Progenitor cell of endocrine pancreas (in vitro differentiated cells): ENCODE data around the gene EZH2. TPM values are rescaled to one million over a fixed set of nuclear protein-coding genes. Genes with fewer than 3 reads are reported as not detected.

Experiments
- DNase-seq: peaks from one replicate; pipeline ENCODE4 v3.0.0; 2021; ENCODE audit warnings: low spot score; ENCODE audit not compliant: unreplicated experiment
- H3K27ac Mint-ChIP-seq: 2 replicates; pipeline ENCODE4 v1.8.0; 2021; ENCODE audit warnings: mild to moderate bottlenecking, moderate library complexity, mixed read lengths
- H3K27me3 Mint-ChIP-seq: 2 replicates; pipeline ENCODE4 v1.8.0; 2021; ENCODE audit warnings: mixed read lengths
- H3K36me3 Mint-ChIP-seq: 2 replicates; pipeline ENCODE4 v1.8.0; 2022; ENCODE audit warnings: mixed read lengths; ENCODE audit not compliant: insufficient read depth
- H3K4me1 Mint-ChIP-seq: 2 replicates; pipeline ENCODE4 v1.8.0; 2021; ENCODE audit warnings: low read depth, mixed read lengths
- H3K4me3 Mint-ChIP-seq: 2 replicates; pipeline ENCODE4 v1.8.0; 2021; ENCODE audit warnings: low read depth, mild to moderate bottlenecking, moderate library complexity, mixed read lengths
- H3K9me3 Mint-ChIP-seq: 2 replicates; pipeline ENCODE4 v1.8.0; 2021; ENCODE audit warnings: low read depth, mixed read lengths
- CTCF ChIP-seq: fragments of 200-600 bp; sonication (generic); IDR thresholded peaks from one replicate; pipeline ENCODE4 v1.5.0; 2021; ENCODE audit warnings: antibody characterized with exemption, mild to moderate bottlenecking; ENCODE audit not compliant: unreplicated experiment
- total RNA-seq: library from RNA; stranded (reverse); gene quantifications from 2 replicates; pipeline ENCODE4 v1.2.1, GENCODE V29; 2021

Gene EZH2
- total RNA-seq, 1 donor from 2014 or later = 57.6 TPM

DNA sequence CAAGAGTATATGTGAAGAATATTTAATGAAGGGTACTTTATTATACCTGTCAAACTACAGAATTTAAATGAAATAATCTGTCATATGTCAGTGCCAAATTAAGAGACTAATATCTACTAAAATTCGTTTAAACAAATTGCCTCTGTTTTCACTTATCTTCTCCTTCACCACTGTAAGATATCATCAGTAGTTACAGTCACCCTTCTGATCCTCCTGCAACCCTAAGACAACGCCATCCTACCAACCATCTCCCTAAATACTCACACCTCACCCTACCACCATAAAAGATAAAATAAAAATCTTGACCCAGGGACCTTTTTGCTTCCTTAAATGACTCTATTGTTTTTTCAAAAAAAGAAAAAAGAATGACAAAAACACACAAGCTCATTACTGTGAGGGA lies 20.8 kb downstream of the EZH2 start:
- peaks cover 4% of the 10 kb centered on the region for H3K36me3 Mint-ChIP-seq
- H3K9me3 Mint-ChIP-seq = peaks cover 8% of the 10 kb centered on the region
- DNase-seq = no peak
- peak overlapping the region; percentile 11 for H3K4me3 Mint-ChIP-seq
- peak overlapping the region; percentile 78 for H3K27ac Mint-ChIP-seq
- TF ChIP-seq CTCF = no peak
- H3K4me1 Mint-ChIP-seq = peaks cover 37% of the 10 kb centered on the region
- no peaks in the 10 kb centered on the region for H3K27me3 Mint-ChIP-seq

DNA sequence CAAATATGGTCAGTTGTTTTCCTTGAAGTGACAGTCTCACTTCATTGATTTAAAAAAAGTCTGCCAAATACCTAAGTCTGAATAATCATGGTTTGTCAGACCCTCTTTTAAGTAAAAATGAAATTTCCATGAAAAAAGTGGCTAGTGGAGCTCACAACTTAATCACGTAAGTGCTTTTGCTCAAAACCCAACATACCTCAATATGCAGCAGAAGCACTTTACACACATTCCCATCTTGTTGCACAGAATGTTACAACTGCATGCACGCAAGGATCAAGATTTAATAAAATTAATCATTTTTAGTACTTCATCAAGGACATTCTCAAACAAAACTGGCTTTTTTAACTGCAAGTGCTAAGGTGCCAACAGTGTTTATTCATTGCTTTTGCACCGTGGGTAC lies 21.6 kb downstream of the EZH2 start:
- H3K9me3 Mint-ChIP-seq = peaks cover under 1% of the 10 kb centered on the region
- H3K27me3 Mint-ChIP-seq = no peaks in the 10 kb centered on the region
- H3K4me1 Mint-ChIP-seq = peaks cover 37% of the 10 kb centered on the region
- H3K4me3 Mint-ChIP-seq = no peak overlapping the region
- DNase-seq = no peak
- H3K36me3 Mint-ChIP-seq = no peaks in the 10 kb centered on the region
- no peak for TF ChIP-seq CTCF
- H3K27ac Mint-ChIP-seq = no peak overlapping the region

DNA sequence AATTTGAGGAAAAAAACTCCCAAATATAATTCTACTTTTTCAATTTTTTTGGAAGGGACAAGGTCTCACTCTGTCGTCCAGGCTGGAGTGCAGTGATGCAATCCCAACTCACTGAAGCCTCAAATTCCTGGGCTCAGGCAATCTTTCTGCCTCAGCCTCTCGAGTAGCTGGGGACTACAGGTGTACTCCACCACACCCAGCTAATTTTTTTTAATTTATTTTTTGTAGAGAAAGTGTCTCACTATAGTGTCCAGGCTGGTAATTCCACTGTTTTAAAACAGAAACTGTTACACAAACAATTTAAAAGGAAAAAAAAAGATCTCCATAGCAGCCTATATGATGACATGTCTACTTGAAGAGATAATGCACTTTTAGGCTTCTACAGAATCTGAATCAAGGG lies 25.6 kb downstream of the EZH2 start:
- Mint-ChIP-seq H3K27ac (no peak overlapping the region), H3K4me3 (no peak overlapping the region), H3K27me3 (no peaks in the 10 kb centered on the region), H3K4me1 (peaks cover 16% of the 10 kb centered on the region), H3K36me3 (no peaks in the 10 kb centered on the region), H3K9me3 (no peaks in the 10 kb centered on the region)
- TF ChIP-seq CTCF = no peak
- DNase-seq = no peak

DNA sequence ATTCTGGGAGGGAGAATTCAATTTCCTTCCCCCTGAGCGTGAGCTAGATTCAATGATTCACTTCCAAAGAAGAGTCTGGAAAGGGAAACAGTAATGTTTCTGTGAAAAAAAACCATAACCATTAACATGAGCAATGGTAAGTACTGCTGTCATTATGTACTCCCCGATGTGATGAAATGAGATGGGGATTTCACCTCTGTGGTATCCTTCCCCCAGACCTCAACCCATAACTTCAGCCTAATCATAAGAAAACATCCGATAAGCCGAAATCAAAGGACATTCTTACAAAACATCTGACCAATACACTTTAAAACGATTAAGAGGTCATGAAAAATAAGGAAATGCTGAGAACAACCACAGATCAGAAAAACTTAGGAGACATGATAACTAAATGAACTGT lies 27.2 kb downstream of the EZH2 start:
- no peak for DNase-seq
- no peaks in the 10 kb centered on the region for H3K9me3 Mint-ChIP-seq
- no peak for TF ChIP-seq CTCF
- no peaks in the 10 kb centered on the region for H3K36me3 Mint-ChIP-seq
- no peak overlapping the region for H3K27ac Mint-ChIP-seq
- no peaks in the 10 kb centered on the region for H3K27me3 Mint-ChIP-seq
- peaks cover 5% of the 10 kb centered on the region for H3K4me1 Mint-ChIP-seq
- H3K4me3 Mint-ChIP-seq = no peak overlapping the region

DNA sequence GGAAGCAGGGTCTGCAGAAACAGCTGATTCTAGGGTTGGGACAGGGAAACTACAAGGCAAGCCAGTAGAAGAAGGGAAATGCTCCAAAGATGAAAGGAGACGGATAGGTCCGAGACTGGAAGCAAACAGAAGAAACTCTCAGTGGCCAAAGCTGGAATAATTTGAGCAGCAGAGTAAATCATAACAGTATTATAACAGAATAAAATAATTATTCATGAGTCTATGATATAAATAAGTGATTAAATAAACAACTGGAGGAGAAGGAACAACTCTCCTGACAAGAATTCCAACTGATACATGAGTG lies 27.6 kb downstream of the EZH2 start:
- H3K36me3 Mint-ChIP-seq = no peaks in the 10 kb centered on the region
- no peaks in the 10 kb centered on the region for H3K9me3 Mint-ChIP-seq
- H3K27me3 Mint-ChIP-seq = no peaks in the 10 kb centered on the region
- H3K4me3 Mint-ChIP-seq = no peak overlapping the region
- DNase-seq = no peak
- H3K4me1 Mint-ChIP-seq = peaks cover 3% of the 10 kb centered on the region
- H3K27ac Mint-ChIP-seq = no peak overlapping the region
- TF ChIP-seq CTCF = peak; percentile 16

- no peak for DNase-seq
- no peaks in the 10 kb centered on the region for H3K27me3 Mint-ChIP-seq
- no peak overlapping the region for H3K4me3 Mint-ChIP-seq
- no peak for TF ChIP-seq CTCF
- H3K4me1 Mint-ChIP-seq = peaks cover 11% of the 10 kb centered on the region
- H3K27ac Mint-ChIP-seq = no peak overlapping the region
- H3K36me3 Mint-ChIP-seq = no peaks in the 10 kb centered on the region
- no peaks in the 10 kb centered on the region for H3K9me3 Mint-ChIP-seq
Measured at GRCh38 chr7:148854983-148855382, 29.1 kb downstream of the EZH2 start.
